Measurements from ENCODE around the gene CHPF. TPM values are rescaled to one million over a fixed set of nuclear protein-coding genes. Genes with fewer than 3 reads are reported as not detected.

The CHPF gene
- total RNA-seq, 2 experiments from 2014 or later = 24.1 to 33.0 TPM

GRCh38 chr2:219510512-219511135, 33.0 kb downstream of the CHPF start:
- H3K27ac ChIP-seq (ENCODE audit: low read depth, low read length, poor library complexity, severe bottlenecking) = no peak overlapping the region
- no TSS peak for BruUV-seq (replicated peaks)

GRCh38 chr2:219509780-219510511, 33.7 kb downstream of the CHPF start:
- Histone ChIP-seq H4K20me1 (ENCODE audit: insufficient read depth, low read length) (no peaks in the 10 kb centered on the region), H3K4me2 (ENCODE audit: low read length) (no peak overlapping the region), H3K36me3 (ENCODE audit: insufficient read depth, low read length) (no peaks in the 10 kb centered on the region), H3K79me2 (ENCODE audit: insufficient read depth, low read depth, low read length) (no peaks in the 10 kb centered on the region), H3K9me3 (ENCODE audit: low read length) (no peaks in the 10 kb centered on the region), H3K4me3 (ENCODE audit: low read depth, low read length, poor library complexity, severe bottlenecking) (no peak overlapping the region), H3K9me2 (ENCODE audit: insufficient read depth, low read length) (no peaks in the 10 kb centered on the region), H3K4me1 (ENCODE audit: insufficient read depth, low read length, poor library complexity, severe bottlenecking) (peaks cover 10% of the 10 kb centered on the region), H2AFZ (ENCODE audit: low read length) (no peak overlapping the region), H3K27ac (ENCODE audit: low read depth, low read length, poor library complexity, severe bottlenecking) (no peak overlapping the region)
- TF ChIP-seq CTCF (conservative IDR thresholded peaks at IDR 0.05; ENCODE audit: low read length) (peak; percentile 71), EZH2phosphoT487 (IDR thresholded peaks at IDR 0.05; ENCODE audit: borderline replicate concordance, low read depth, low read length) (no peak)
- DNase-seq (ENCODE audit: low spot score) = peak; percentile 40
- CTCF ChIA-PET (ENCODE audit: unreplicated experiment) = interaction anchor here (0.6 kb wide), 1 partner anchor 20 kb away, joined by 4 read pairs; no protein-coding TSS in a partner anchor
- POLR2A ChIA-PET = interaction anchor here (0.7 kb wide), 1 partner anchor 1677 kb away, joined by 3 read pairs; no protein-coding TSS in a partner anchor
- intact Hi-C loops (cut with micrococcal nuclease; ENCODE audit: unreplicated experiment) = no loop called here
- BruUV-seq (replicated peaks) = no TSS peak

More at GRCh38 chr2:219510512-219511135, 33.0 kb downstream of the CHPF start:
- H3K4me2 ChIP-seq (ENCODE audit: low read length) = no peak overlapping the region
- ChIA-PET POLR2A (interaction anchor here (0.7 kb wide), 1 partner anchor 1677 kb away, joined by 3 read pairs; no protein-coding TSS in a partner anchor), CTCF (ENCODE audit: unreplicated experiment) (no interaction called here)
- H3K9me2 ChIP-seq (ENCODE audit: insufficient read depth, low read length) = no peaks in the 10 kb centered on the region
- no peak overlapping the region for H3K4me3 ChIP-seq (ENCODE audit: low read depth, low read length, poor library complexity, severe bottlenecking)
- DNase-seq (ENCODE audit: low spot score) = no peak
- no peaks in the 10 kb centered on the region for H4K20me1 ChIP-seq (ENCODE audit: insufficient read depth, low read length)
- H2AFZ ChIP-seq (ENCODE audit: low read length) = no peak overlapping the region
- intact Hi-C loops (cut with micrococcal nuclease; ENCODE audit: unreplicated experiment) = no loop called here
- H3K79me2 ChIP-seq (ENCODE audit: insufficient read depth, low read depth, low read length) = no peaks in the 10 kb centered on the region
- H3K4me1 ChIP-seq (ENCODE audit: insufficient read depth, low read length, poor library complexity, severe bottlenecking) = peaks cover 10% of the 10 kb centered on the region
- no peaks in the 10 kb centered on the region for H3K9me3 ChIP-seq (ENCODE audit: low read length)
- TF ChIP-seq EZH2phosphoT487 (IDR thresholded peaks at IDR 0.05; ENCODE audit: borderline replicate concordance, low read depth, low read length) = no peak
- TF ChIP-seq CTCF (conservative IDR thresholded peaks at IDR 0.05; ENCODE audit: low read length) = no peak
- no peaks in the 10 kb centered on the region for H3K36me3 ChIP-seq (ENCODE audit: insufficient read depth, low read length)

Data from OCI-LY7 (cell line).